ENCODE measurements around the gene MINPP1.

Gene MINPP1

DNA sequence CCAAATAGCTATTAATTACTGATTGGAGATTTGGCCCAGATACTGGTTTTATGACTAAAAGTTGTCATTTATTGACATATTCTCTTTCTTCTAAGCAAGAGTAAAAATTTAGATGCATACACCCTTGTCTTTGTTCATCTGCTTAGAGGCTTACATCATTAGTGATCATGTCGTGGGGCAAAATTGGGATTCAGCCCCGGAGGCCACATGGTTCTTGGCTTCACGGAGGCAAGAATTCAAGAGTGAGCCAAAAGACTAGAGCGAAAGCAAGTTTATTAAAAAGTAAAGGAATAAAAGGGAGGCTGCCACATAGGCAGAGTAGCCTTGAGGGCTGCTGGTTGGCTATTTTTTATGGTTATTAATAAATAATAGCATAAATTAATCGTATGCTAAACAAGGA is 41.1 kb downstream of the MINPP1 start:
- no peaks in the 10 kb centered on the region for H3K9me3 ChIP-seq
- H3K4me1 ChIP-seq (ENCODE audit: control insufficient read depth in 1 of 2, insufficient read depth in 1 of 2, low read depth in 1 of 2, low read length in 1 of 2), result peaks cover 0 to 11% of the 10 kb centered on the region in 2 experiments
- TF ChIP-seq, protein P1, sequence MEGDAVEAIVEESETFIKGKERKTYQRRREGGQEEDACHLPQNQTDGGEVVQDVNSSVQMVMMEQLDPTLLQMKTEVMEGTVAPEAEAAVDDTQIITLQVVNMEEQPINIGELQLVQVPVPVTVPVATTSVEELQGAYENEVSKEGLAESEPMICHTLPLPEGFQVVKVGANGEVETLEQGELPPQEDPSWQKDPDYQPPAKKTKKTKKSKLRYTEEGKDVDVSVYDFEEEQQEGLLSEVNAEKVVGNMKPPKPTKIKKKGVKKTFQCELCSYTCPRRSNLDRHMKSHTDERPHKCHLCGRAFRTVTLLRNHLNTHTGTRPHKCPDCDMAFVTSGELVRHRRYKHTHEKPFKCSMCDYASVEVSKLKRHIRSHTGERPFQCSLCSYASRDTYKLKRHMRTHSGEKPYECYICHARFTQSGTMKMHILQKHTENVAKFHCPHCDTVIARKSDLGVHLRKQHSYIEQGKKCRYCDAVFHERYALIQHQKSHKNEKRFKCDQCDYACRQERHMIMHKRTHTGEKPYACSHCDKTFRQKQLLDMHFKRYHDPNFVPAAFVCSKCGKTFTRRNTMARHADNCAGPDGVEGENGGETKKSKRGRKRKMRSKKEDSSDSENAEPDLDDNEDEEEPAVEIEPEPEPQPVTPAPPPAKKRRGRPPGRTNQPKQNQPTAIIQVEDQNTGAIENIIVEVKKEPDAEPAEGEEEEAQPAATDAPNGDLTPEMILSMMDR (IDR thresholded peaks at IDR 0.05), result no peak
- no peaks in the 10 kb centered on the region for H3K27me3 ChIP-seq
- no peak overlapping the region for H3K4me3 ChIP-seq (ENCODE audit: low read depth in 1 of 2, low read length in 1 of 2)
- no peaks in the 10 kb centered on the region for H3K36me3 ChIP-seq
- H3K27ac ChIP-seq, result no peak overlapping the region

DNA sequence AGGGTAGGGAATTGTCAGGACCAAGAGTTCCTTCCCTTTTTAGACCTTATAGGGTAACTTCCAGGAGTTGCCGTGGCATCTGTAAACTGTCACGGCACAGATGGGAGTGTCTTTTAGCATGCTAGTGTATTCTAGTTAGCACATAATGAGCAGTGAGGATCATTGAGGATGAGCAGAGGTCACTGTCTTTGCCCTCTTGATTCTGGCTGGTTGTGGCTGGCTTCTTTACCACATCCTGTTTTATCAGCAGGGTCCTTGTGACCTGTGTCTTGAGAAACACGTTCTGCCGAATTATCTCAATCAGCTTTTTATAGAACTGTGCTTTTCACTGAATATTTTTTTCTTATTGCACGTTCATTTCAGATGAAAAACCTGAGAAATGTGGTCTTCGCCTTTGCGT is 41.5 kb downstream of the MINPP1 start:
- Histone ChIP-seq H3K27ac (no peak overlapping the region), H3K4me3 (ENCODE audit: low read depth in 1 of 2, low read length in 1 of 2) (no peak overlapping the region), H3K36me3 (no peaks in the 10 kb centered on the region), H3K27me3 (no peaks in the 10 kb centered on the region), H3K9me3 (no peaks in the 10 kb centered on the region), H3K4me1 (ENCODE audit: control insufficient read depth in 1 of 2, insufficient read depth in 1 of 2, low read depth in 1 of 2, low read length in 1 of 2) (peaks cover 0 to 11% of the 10 kb centered on the region in 2 experiments)
- TF ChIP-seq, protein P1 (IDR thresholded peaks at IDR 0.05), result no peak

DNA sequence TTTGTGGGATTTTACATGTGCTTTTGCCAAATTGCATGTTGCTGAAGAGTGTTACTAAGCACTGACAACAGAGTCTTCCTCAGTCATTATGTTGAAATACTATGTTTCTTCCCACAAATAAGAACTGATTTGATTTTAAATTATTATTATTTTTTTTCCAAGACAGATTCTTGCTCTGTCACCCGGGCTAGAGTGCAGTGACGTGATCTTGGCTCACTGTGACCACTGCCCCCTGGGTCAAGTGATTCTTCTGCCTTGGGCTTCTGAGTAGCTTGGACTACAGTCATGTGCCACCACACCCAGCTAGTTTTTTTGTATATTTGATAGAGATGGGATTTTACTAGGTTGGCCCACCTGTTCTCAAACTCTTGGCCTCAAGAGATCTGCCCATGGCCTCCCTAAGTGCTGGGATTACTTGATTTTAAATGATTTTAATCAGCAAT is 42.3 kb downstream of the MINPP1 start:
- Histone ChIP-seq H3K9me3 (no peaks in the 10 kb centered on the region), H3K4me3 (ENCODE audit: low read depth in 1 of 2, low read length in 1 of 2) (no peak overlapping the region), H3K27me3 (no peaks in the 10 kb centered on the region), H3K4me1 (ENCODE audit: control insufficient read depth in 1 of 2, insufficient read depth in 1 of 2, low read depth in 1 of 2, low read length in 1 of 2) (peaks cover 0 to 11% of the 10 kb centered on the region in 2 experiments), H3K36me3 (no peaks in the 10 kb centered on the region), H3K27ac (no peak overlapping the region)
- TF ChIP-seq, protein P1 (IDR thresholded peaks at IDR 0.05), result no peak

DNA sequence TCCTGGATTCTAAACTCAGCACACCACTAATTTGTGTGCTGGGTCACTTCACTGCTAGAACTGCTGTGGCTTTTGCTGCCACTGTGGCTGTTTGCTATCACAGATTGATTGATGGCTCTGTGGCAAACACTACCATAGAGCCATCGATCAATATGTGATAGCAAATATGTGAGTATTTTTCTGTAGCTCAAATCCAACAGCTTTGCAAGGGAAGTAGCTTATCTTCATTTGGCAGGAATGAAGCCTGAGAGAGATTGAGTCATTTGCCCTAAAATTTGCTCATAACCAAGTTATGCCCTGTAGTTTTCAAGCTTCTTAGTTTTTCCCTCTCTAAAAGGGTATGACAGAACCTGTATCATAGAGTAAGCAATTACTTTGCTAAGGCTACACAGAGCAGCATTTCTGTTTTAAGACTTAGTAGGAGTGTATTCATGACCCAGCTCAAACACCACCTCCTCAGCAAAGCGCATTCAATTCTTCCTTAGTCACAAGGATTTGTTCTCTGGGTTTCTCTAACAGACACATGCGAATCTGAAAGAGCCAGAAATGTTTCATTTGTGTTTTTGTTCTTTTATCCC is 43.1 kb downstream of the MINPP1 start:
- Histone ChIP-seq H3K27ac (no peak overlapping the region), H3K4me1 (ENCODE audit: control insufficient read depth in 1 of 2, insufficient read depth in 1 of 2, low read depth in 1 of 2, low read length in 1 of 2) (peaks cover 0 to 11% of the 10 kb centered on the region in 2 experiments)

DNA sequence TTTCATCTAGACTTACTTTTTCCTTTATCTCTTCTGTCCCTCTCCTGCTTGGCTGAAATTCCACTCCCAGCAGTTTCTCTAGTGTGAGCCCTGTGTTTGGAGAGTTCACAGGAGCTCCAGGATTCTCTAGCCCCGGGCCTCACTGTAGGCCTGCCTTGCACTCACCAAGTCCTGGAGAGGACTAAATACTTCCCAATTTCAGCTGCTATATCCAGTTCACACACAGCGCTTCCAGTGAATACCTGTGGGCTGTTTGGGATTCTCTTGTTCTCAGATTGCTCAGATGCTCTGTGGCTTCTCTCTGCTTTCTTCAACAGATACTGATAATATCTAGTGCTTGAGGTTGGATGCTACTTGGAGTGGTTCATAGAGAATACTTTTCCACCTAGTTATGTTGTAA is 46.0 kb downstream of the MINPP1 start:
- Histone ChIP-seq H3K9me3 (no peaks in the 10 kb centered on the region), H3K36me3 (no peaks in the 10 kb centered on the region), H3K4me1 (ENCODE audit: control insufficient read depth in 1 of 2, insufficient read depth in 1 of 2, low read depth in 1 of 2, low read length in 1 of 2) (peaks cover 0 to 11% of the 10 kb centered on the region in 2 experiments), H3K27me3 (no peaks in the 10 kb centered on the region), H3K27ac (no peak overlapping the region), H3K4me3 (ENCODE audit: low read depth in 1 of 2, low read length in 1 of 2) (no peak overlapping the region)
- TF ChIP-seq, protein P1 (IDR thresholded peaks at IDR 0.05), result no peak

More for the DNA sequence above, 43.1 kb downstream of the MINPP1 start:
- Histone ChIP-seq H3K4me3 (ENCODE audit: low read depth in 1 of 2, low read length in 1 of 2) (no peak overlapping the region), H3K9me3 (no peaks in the 10 kb centered on the region), H3K27me3 (no peaks in the 10 kb centered on the region), H3K36me3 (no peaks in the 10 kb centered on the region)
- TF ChIP-seq, protein P1 (IDR thresholded peaks at IDR 0.05), result no peak

All from neutrophil (primary cell).